ENCODE measurements around the gene C6orf47.
A peak's percentile ranks its signal among the peaks of the same experiment; 100 is the strongest.

C6orf47 gene

GRCh38 chr6:31621320-31621939 lies 39.1 kb downstream of the C6orf47 start:
- Histone ChIP-seq H3K4me3 (ENCODE audit: low read length) (peak overlapping the region; percentile 95), H3K36me3 (ENCODE audit: control insufficient read depth, insufficient read depth, low read length) (peaks cover 25% of the 10 kb centered on the region), H3K4me1 (ENCODE audit: control insufficient read depth, insufficient read depth, low read length) (peaks cover 8% of the 10 kb centered on the region), H3K9ac (ENCODE audit: low read length) (peak overlapping the region; percentile 92), H3K27me3 (ENCODE audit: control insufficient read depth, insufficient read depth, low read length) (peaks cover 2% of the 10 kb centered on the region), H3K27ac (ENCODE audit: low read depth, low read length) (peak overlapping the region; percentile 94)

GRCh38 chr6:31620586-31621319 lies 39.8 kb downstream of the C6orf47 start, which contains the start of gene PRRC2A:
TSS of gene PRRC2A (plus strand) at chr6:31620715. CDS start at chr6:31622790, 2,075 bp downstream.
- Histone ChIP-seq H3K36me3 (ENCODE audit: control insufficient read depth, insufficient read depth, low read length) (peaks cover 18% of the 10 kb centered on the region), H3K4me3 (ENCODE audit: low read length) (peak within 1 kb of the TSS; percentile 95), H3K4me1 (ENCODE audit: control insufficient read depth, insufficient read depth, low read length) (peaks cover 8% of the 10 kb centered on the region), H3K27me3 (ENCODE audit: control insufficient read depth, insufficient read depth, low read length) (peaks cover 2% of the 10 kb centered on the region), H3K9ac (ENCODE audit: low read length) (peak within 1 kb of the TSS; percentile 92), H3K27ac (ENCODE audit: low read depth, low read length) (peak within 1 kb of the TSS; percentile 94)

- peak overlapping the region; percentile 94 for H3K27ac ChIP-seq (ENCODE audit: low read depth, low read length)
- H3K4me3 ChIP-seq (ENCODE audit: low read length) = peak overlapping the region; percentile 55
- H3K4me1 ChIP-seq (ENCODE audit: control insufficient read depth, insufficient read depth, low read length) = peaks cover 8% of the 10 kb centered on the region
- peaks cover 2% of the 10 kb centered on the region for H3K27me3 ChIP-seq (ENCODE audit: control insufficient read depth, insufficient read depth, low read length)
- H3K9ac ChIP-seq (ENCODE audit: low read length) = no peak overlapping the region
- H3K36me3 ChIP-seq (ENCODE audit: control insufficient read depth, insufficient read depth, low read length) = peaks cover 11% of the 10 kb centered on the region
Observed at GRCh38 chr6:31619805-31620585, 40.6 kb downstream of the C6orf47 start.

DNA sequence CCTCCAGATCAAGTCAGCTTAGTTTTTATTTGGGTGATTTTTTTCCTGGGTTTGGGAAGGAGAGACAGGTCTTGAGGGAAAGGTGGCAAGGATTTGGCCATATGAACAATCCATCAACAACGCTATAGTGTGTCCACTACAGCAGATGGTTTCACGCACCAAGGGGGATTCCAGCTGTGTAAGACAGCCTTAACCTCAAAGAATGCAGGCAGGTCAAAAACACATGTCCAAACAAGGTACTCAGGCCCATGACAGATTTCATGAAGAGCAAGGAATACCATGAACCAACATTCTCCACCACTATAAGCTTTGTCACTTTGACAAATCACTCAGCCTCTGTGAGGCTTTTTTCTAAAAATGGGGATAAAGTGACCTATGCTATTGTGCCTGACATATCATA lies 43.6 kb downstream of the C6orf47 start:
- peaks cover 5% of the 10 kb centered on the region for H3K4me1 ChIP-seq (ENCODE audit: control insufficient read depth, insufficient read depth, low read length)
- H3K9ac ChIP-seq (ENCODE audit: low read length) = no peak overlapping the region
- no peak overlapping the region for H3K27ac ChIP-seq (ENCODE audit: low read depth, low read length)
- H3K4me3 ChIP-seq (ENCODE audit: low read length) = no peak overlapping the region
- no peaks in the 10 kb centered on the region for H3K36me3 ChIP-seq (ENCODE audit: control insufficient read depth, insufficient read depth, low read length)
- H3K27me3 ChIP-seq (ENCODE audit: control insufficient read depth, insufficient read depth, low read length) = peaks cover 2% of the 10 kb centered on the region

DNA sequence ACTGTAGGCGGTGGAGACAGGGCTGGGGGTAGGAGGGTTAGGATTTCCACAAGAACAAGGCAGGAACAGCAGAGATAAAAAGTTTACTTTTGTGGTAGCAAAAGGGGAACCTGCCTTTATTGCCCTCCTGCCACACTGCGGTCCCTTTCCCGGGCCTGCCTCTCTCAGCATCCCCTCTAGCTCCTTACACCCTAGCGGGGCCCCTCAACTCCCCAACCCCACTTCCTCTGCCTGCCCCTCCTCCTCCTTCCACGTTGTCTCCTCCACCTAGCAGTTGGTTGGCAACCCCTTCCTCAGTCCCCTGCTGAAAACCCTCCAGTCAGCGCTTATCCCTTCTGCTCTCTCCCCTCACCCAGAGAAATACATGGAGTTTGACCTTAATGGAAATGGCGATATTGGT lies 44.8 kb downstream of the C6orf47 start:
- peak overlapping the region; percentile 27 for H3K4me3 ChIP-seq (ENCODE audit: low read length)

DNA sequence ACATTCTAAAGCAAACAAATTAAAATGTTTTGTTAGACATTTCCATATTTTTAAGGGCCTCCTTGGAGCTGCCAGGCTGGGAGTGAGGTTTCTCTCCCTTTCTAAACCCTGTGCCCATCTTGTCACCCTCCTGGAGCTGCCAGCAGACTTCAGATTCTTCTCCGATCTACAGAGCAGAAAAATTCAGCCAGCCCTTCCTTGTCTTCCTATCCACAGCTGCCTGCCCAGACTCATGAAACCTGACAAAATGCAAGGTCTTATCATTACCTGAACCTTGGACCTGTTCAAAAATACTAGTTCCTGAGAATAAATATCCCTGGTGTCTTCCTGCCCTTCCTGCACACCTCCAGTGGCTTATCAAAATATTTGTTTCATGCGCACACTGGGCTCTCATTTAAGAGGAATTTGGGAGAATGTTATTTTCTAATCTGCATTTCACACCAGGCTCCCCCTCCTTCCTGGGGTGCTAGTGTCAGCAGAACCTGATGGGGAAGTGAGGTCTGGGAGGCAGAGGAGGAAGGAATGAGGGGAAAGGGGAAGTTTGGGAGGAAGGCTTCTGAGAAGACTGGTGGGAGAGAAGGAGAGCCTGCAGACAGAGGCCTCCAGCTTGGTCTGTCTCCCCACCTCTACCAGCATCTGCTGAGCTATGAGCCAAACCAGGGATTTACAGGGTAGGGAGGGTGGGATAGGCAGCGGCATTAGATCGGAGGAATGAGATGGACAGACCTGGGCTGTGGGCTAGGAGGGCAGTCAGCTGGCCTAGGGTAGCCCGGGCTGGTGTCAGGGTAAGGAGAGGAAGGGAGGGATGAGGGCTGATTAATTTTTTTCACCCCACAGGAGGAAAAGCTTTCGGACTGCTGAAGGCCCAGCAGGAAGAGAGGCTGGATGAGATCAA lies 45.6 kb downstream of the C6orf47 start, which contains the start of gene AIF1:
AIF1 (plus strand) TSS at position 551 of the 895 bp plus-strand sequence; CDS start at position 647, 96 bp downstream.
- Histone ChIP-seq H3K27ac (ENCODE audit: low read depth, low read length) (no peak within 1 kb of the TSS), H3K4me3 (ENCODE audit: low read length) (peak within 1 kb of the TSS; percentile 27), H3K9ac (ENCODE audit: low read length) (no peak within 1 kb of the TSS), H3K27me3 (ENCODE audit: control insufficient read depth, insufficient read depth, low read length) (no peaks in the 10 kb centered on the region), H3K4me1 (ENCODE audit: control insufficient read depth, insufficient read depth, low read length) (no peaks in the 10 kb centered on the region), H3K36me3 (ENCODE audit: control insufficient read depth, insufficient read depth, low read length) (no peaks in the 10 kb centered on the region)

More for the DNA sequence above, 44.8 kb downstream of the C6orf47 start:
- H3K27me3 ChIP-seq (ENCODE audit: control insufficient read depth, insufficient read depth, low read length) = no peaks in the 10 kb centered on the region
- no peak overlapping the region for H3K27ac ChIP-seq (ENCODE audit: low read depth, low read length)
- no peaks in the 10 kb centered on the region for H3K36me3 ChIP-seq (ENCODE audit: control insufficient read depth, insufficient read depth, low read length)
- no peak overlapping the region for H3K9ac ChIP-seq (ENCODE audit: low read length)
- H3K4me1 ChIP-seq (ENCODE audit: control insufficient read depth, insufficient read depth, low read length) = no peaks in the 10 kb centered on the region

GRCh38 chr6:31614075-31614619 lies 46.4 kb downstream of the C6orf47 start:
- no peaks in the 10 kb centered on the region for H3K36me3 ChIP-seq (ENCODE audit: control insufficient read depth, insufficient read depth, low read length)
- H3K4me3 ChIP-seq (ENCODE audit: low read length) = no peak overlapping the region
- H3K27ac ChIP-seq (ENCODE audit: low read depth, low read length) = no peak overlapping the region
- H3K4me1 ChIP-seq (ENCODE audit: control insufficient read depth, insufficient read depth, low read length) = no peaks in the 10 kb centered on the region
- no peaks in the 10 kb centered on the region for H3K27me3 ChIP-seq (ENCODE audit: control insufficient read depth, insufficient read depth, low read length)
- H3K9ac ChIP-seq (ENCODE audit: low read length) = no peak overlapping the region

DNA sequence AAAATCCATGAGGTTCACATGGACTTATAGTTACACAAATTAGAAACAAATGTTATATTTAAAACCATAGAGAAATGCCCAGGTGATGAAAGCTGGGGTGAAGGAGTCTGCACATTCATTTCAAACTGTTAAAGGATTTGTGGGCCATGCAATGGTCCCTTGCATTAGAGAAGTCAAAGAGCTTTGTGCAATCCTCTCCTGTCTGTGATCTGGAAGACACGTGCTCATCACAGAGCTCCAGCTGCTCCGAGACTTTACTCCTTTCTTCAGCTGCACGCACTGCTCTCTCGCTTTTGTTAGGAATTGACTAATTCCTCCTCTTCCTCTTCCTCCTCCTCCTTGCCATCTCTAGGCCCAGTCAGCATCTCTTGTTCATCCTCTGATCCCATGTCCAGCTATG lies 49.6 kb downstream of the C6orf47 start:
- H3K4me3 ChIP-seq (ENCODE audit: low read length) = no peak overlapping the region
- no peak overlapping the region for H3K27ac ChIP-seq (ENCODE audit: low read depth, low read length)

DNA sequence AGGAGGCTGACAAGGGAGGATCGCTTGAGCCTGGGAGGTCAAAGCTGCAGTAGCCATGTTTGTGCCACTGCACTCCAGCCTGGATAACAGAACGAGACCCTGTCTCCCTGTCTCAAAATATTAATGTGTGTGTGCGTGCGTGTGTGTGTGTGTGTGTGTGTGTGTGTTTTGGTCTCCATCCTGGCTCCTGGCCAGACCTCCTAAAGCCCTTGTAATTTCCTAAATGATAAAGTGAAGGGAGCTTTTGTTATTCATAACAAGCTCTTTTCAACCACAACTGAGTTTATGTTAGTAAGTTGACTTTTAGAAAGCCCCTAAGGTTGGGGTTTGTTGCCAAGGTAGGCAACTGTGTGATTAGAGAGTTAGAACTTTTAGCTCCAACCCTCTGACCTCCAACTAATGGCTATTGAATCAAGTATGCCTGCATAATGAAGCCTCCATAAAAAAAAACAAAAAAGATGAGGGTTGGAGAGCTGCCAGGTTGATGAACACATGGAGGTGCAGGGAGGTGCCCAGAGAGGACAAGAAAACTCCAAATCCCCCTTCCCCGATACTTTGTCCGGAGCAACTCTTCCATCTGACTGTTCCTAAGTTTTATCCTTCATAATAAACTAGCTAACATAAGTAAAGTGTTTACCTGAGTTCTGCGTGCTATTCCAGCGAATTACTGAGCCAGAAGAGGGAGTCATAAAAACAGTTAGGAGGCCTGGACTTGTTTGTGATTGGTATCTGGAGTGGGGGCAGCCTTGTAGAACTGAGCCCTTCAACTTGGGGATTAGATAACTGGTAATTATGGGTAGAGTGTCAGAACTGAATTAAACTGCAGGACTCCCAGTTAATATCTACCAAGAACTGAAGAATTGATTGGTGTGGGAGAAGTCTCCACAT lies 50.8 kb downstream of the C6orf47 start:
- H3K4me1 ChIP-seq (ENCODE audit: control insufficient read depth, insufficient read depth, low read length) = no peaks in the 10 kb centered on the region
- H3K4me3 ChIP-seq (ENCODE audit: low read length) = no peak overlapping the region
- H3K27ac ChIP-seq (ENCODE audit: low read depth, low read length) = no peak overlapping the region
- H3K27me3 ChIP-seq (ENCODE audit: control insufficient read depth, insufficient read depth, low read length) = no peaks in the 10 kb centered on the region
- no peaks in the 10 kb centered on the region for H3K36me3 ChIP-seq (ENCODE audit: control insufficient read depth, insufficient read depth, low read length)
- no peak overlapping the region for H3K9ac ChIP-seq (ENCODE audit: low read length)

More for the DNA sequence above, 49.6 kb downstream of the C6orf47 start:
- H3K36me3 ChIP-seq (ENCODE audit: control insufficient read depth, insufficient read depth, low read length) = no peaks in the 10 kb centered on the region
- no peaks in the 10 kb centered on the region for H3K4me1 ChIP-seq (ENCODE audit: control insufficient read depth, insufficient read depth, low read length)
- no peak overlapping the region for H3K9ac ChIP-seq (ENCODE audit: low read length)
- H3K27me3 ChIP-seq (ENCODE audit: control insufficient read depth, insufficient read depth, low read length) = no peaks in the 10 kb centered on the region
